Sigmoid colon (tissue), 7 donors: ENCODE measurements around the gene AVPI1. TPM values are rescaled to one million over a fixed set of nuclear protein-coding genes. Genes with fewer than 3 reads are reported as not detected.
A peak's percentile ranks its signal among the peaks of the same experiment; 100 is the strongest.
"Not testable (repeated sequence)": the region's sequence is repeated elsewhere in the genome, so short reads cannot be mapped to it uniquely, and the experiment has no call there.

Experiments used
- DNase-seq: peaks from one replicate; pipeline ENCODE4 v3.0.0-alpha.2; 2019
- H3K27ac ChIP-seq, 4 donors: fragments of 200-600 bp; sonication (generic); one replicate each; pipeline ENCODE4 v1.5.1; 2016 to 2019; ENCODE audit warnings: mild to moderate bottlenecking in 1 of 4
- H3K27me3 ChIP-seq, 3 donors: fragments of 200-600 bp; sonication (generic); one replicate each; pipeline ENCODE4 v1.5.1; 2019; ENCODE audit warnings: mild to moderate bottlenecking in 1 of 3
- H3K36me3 ChIP-seq, 4 donors: fragments of 200-600 bp; sonication (generic); one replicate each; pipeline ENCODE4 v1.5.1; 2016 to 2019
- H3K4me1 ChIP-seq, 4 donors: fragments of 200-600 bp; sonication (generic); one replicate each; pipeline ENCODE4 v1.5.1; 2017 to 2019
- H3K4me3 ChIP-seq, 4 donors: fragments of 200-600 bp; sonication (generic); one replicate each; pipeline ENCODE4 v1.5.1; 2017 to 2019; ENCODE audit warnings: mild to moderate bottlenecking in 2 of 4, moderate library complexity in 1 of 4
- H3K9me3 ChIP-seq, 4 donors: fragments of 200-600 bp in 3 of 4; sonication (generic) in 3 of 4; one replicate each; pipeline versions ENCODE4 v1.5.1 to v1.6.1; 2013 to 2019
- CTCF ChIP-seq, 4 experiments: fragments of 450-650 bp in 3 of 4; fragments of 200-600 bp in 1 of 4; IDR thresholded peaks; one replicate each; pipeline ENCODE4 v1.5.1; 2016 to 2019; ENCODE audit warnings: antibody characterized with exemption in 4 of 4, mild to moderate bottlenecking in 3 of 4, moderate library complexity in 2 of 4
- EP300 ChIP-seq, 4 donors: sonication (generic); formaldehyde crosslinking; IDR thresholded peaks; one replicate each; pipeline ENCODE4 v1.6.1; 2017; ENCODE audit warnings: antibody characterized with exemption in 4 of 4
- POLR2A ChIP-seq, 2 donors: fragments of 450-650 bp; IDR thresholded peaks; one replicate each; pipeline ENCODE4 v1.6.1; 2016; ENCODE audit warnings: antibody characterized with exemption in 2 of 2, mild to moderate bottlenecking in 2 of 2, moderate library complexity in 2 of 2
- POLR2AphosphoS5 ChIP-seq, 4 donors: sonication (generic); formaldehyde crosslinking; IDR thresholded peaks; one replicate each; pipeline ENCODE4 v1.6.1; 2017; ENCODE audit warnings: antibody characterized with exemption in 4 of 4
- WGBS, 2 donors: extraction: QIAGEN DNeasy Blood & Tissue Kit; methylation state at CpG; one replicate each; pipeline ENCODE4 v1.1.7; 2013; 5-methylcytosine and 5-hydroxymethylcytosine counted together
- intact Hi-C: fragments of 100-400 bp; cut with DNase I; formaldehyde crosslinking; loops from one replicate; pipeline ENCODE4 v1.15.1; 2023
- polyA plus RNA-seq, 3 donors: library from polyadenylated mRNA; stranded (reverse); fragments of 200-250 nt; gene quantifications; one replicate each; pipeline ENCODE4 v1.2.3, GENCODE V29; 2013
- total RNA-seq, 4 donors: library from RNA; depleted of rRNA; stranded (reverse); fragments of >200 nt; gene quantifications; one replicate each; pipeline ENCODE4 v1.1.0, GENCODE V29; 2016
- donor health status: healthy with polysubstance abuse.
- donor health status: Bipolar disorder and iron deficiency.
- donor health status: healthy.

The AVPI1 gene
- total and polyA plus RNA-seq, 7 donors, result 10.5 to 58.3 (median 16.1) TPM

DNA sequence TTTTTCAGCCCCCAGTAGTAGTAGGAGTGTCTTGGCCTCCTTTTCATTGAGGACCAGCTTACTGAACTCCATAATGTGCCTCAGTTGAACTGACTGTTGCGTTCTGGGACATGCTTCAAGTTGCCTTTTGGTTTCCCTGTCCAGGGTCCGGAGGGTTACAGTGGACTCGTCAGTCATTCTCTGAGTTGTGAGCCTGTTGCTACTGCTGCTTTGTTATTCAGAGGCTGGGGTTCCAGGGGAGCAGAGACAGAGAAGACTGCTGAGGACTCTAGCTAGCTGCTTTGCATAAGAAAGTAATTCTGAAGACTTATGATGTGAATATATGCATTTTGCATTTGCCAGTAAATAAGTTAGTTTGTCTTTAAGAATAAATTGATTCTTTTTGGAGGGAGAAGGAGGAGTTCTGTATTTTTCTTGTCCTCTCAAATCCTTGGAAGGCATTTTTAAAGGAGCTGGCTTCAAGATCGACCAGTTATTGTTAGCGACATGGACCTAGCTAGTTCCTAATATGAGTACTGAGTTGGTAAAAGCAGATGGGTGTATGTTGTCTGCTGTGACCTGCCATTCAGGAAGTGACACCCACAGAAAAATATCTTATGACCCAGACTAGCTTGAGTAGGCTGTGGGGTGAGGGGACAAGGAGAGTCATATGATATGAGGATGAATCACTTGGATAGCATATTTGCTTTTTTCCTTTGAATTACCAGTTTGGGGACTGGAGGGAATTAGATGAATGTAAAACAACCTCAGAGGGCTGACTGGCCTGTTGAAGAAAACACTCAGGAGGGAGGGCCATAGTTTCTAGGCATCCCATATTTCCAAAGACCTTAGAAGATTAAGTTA, 38.3 kb downstream of the AVPI1 start:
- no peak overlapping the region for H3K4me3 ChIP-seq
- H3K9me3 ChIP-seq, result no peaks in the 10 kb centered on the region
- intact Hi-C loops, result no loop called here
- TF ChIP-seq POLR2AphosphoS5 (IDR thresholded peaks at IDR 0.05), result peak in 3 of 4 donors; percentile 17 to 64 (median 39)
- TF ChIP-seq EP300 (IDR thresholded peaks at IDR 0.05), result peak in 1 of 4 donors; percentile 8
- TF ChIP-seq POLR2A (IDR thresholded peaks at IDR 0.05), result no peak
- TF ChIP-seq CTCF (IDR thresholded peaks at IDR 0.05), result no peak
- WGBS, 2 donors, result 76 to 86% methylated on average over 5 of the region's 5 CpGs
- peaks cover 0 to 32% (median 0%) of the 10 kb centered on the region in 4 donors for H3K4me1 ChIP-seq
- DNase-seq, result no peak
- H3K36me3 ChIP-seq, result peaks cover 0 to 52% (median 16%) of the 10 kb centered on the region in 4 donors
- no peaks in the 10 kb centered on the region for H3K27me3 ChIP-seq
- peak overlapping the region; percentile 11 to 68 (median 35) for H3K27ac ChIP-seq

- Histone ChIP-seq H3K27me3 (no peaks in the 10 kb centered on the region), H3K4me3 (no peak overlapping the region), H3K9me3 (no peaks in the 10 kb centered on the region), H3K4me1 (peaks cover 0 to 40% (median 4%) of the 10 kb centered on the region in 4 donors), H3K27ac (peak overlapping the region in 1 of 4 donors; percentile 68), H3K36me3 (peaks cover 0 to 40% (median 11%) of the 10 kb centered on the region in 4 donors)
- no peak for TF ChIP-seq POLR2A (IDR thresholded peaks at IDR 0.05)
- TF ChIP-seq POLR2AphosphoS5 (IDR thresholded peaks at IDR 0.05), result peak in 1 of 4 donors; percentile 18
- 85 to 93% methylated on average over 1 of the region's 1 CpG for WGBS, 2 donors
- intact Hi-C loops, result no loop called here
- DNase-seq, result no peak
Observed at GRCh38 chr10:97647556-97647955, 39.5 kb downstream of the AVPI1 start.

DNA sequence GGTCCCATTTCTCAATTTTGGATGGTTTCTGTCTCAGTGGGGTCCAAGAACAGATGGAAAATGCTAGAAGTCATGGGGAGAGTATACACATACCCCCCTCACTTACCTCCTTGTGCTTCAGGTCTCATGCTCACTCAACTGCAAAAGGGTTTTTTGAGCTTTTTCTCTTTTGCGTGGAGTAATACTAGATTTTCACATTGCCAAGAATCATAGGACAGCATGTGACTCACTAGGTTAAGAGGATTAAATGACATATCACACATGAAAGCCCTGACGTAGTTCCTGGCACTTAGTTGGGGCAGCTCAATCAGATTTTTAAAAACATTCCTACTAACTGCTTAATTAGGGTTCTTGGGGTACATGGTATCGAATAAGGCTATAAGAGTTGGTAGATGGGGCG, 42.1 kb downstream of the AVPI1 start:
- H3K27ac ChIP-seq, result no peak overlapping the region
- H3K4me1 ChIP-seq, result peaks cover 0 to 51% (median 17%) of the 10 kb centered on the region in 4 donors
- H3K9me3 ChIP-seq, result no peaks in the 10 kb centered on the region
- H3K36me3 ChIP-seq, result peaks cover 0 to 21% (median 2%) of the 10 kb centered on the region in 4 donors
- 94 to 97% methylated on average over 4 of the region's 4 CpGs for WGBS, 2 donors
- H3K4me3 ChIP-seq, result no peak overlapping the region
- no peak for DNase-seq
- TF ChIP-seq CTCF (IDR thresholded peaks at IDR 0.05) (no peak), POLR2AphosphoS5 (IDR thresholded peaks at IDR 0.05) (no peak), POLR2A (IDR thresholded peaks at IDR 0.05) (no peak), EP300 (IDR thresholded peaks at IDR 0.05) (no peak)
- intact Hi-C loops, result no loop called here
- H3K27me3 ChIP-seq, result no peaks in the 10 kb centered on the region

- H3K4me3 ChIP-seq, result no peak overlapping the region
- no peak for DNase-seq
- TF ChIP-seq POLR2AphosphoS5 (IDR thresholded peaks at IDR 0.05), result no peak
- no peak for TF ChIP-seq EP300 (IDR thresholded peaks at IDR 0.05)
- no peak for TF ChIP-seq CTCF (IDR thresholded peaks at IDR 0.05)
- TF ChIP-seq POLR2A (IDR thresholded peaks at IDR 0.05), result no peak
- no peaks in the 10 kb centered on the region for H3K27me3 ChIP-seq
- 95 to 96% methylated on average over 4 of the region's 4 CpGs for WGBS, 2 donors
- H3K36me3 ChIP-seq, result peaks cover 0 to 21% (median 2%) of the 10 kb centered on the region in 4 donors
- H3K9me3 ChIP-seq, result no peaks in the 10 kb centered on the region
- peaks cover 0 to 36% (median 17%) of the 10 kb centered on the region in 4 donors for H3K4me1 ChIP-seq
- intact Hi-C loops, result no loop called here
- no peak overlapping the region for H3K27ac ChIP-seq
Observed at GRCh38 chr10:97643441-97643985, 43.5 kb downstream of the AVPI1 start.

- DNase-seq, intact Hi-C loops, H3K9me3 ChIP-seq, H3K27me3 ChIP-seq, H3K4me3 ChIP-seq: not testable (repeated sequence)
- peaks cover 0 to 21% (median 2%) of the 10 kb centered on the region in 4 donors for H3K36me3 ChIP-seq
- peaks cover 0 to 31% (median 17%) of the 10 kb centered on the region in 4 donors for H3K4me1 ChIP-seq
- peak overlapping the region in 1 of 4 donors; percentile 95 for H3K27ac ChIP-seq
- 95 to 97% methylated on average over 13 of the region's 13 CpGs for WGBS, 2 donors
Observed at GRCh38 chr10:97642471-97643159, 44.4 kb downstream of the AVPI1 start.
